Neural cell (in vitro differentiated cells): ENCODE data around the gene GRAMD4. TPM values are rescaled to one million over a fixed set of nuclear protein-coding genes. Genes with fewer than 3 reads are reported as not detected.

Experiments
- H2AFZ ChIP-seq: fragments of 200-600, 300-800 bp; sonication (generic), shearing (Covaris generic); 2 replicates; pipeline ENCODE4 v1.6.0; 2014; ENCODE audit warnings: low read depth, mild to moderate bottlenecking, antibody characterized with exemption, low read length, moderate library complexity
- H3F3A ChIP-seq: fragments of 200-600 bp; shearing (Covaris generic); 2 replicates; pipeline ENCODE4 v1.6.1; 2016; ENCODE audit warnings: mild to moderate bottlenecking, moderate library complexity, mixed read lengths, antibody characterized with exemption, low read length; ENCODE audit not compliant: insufficient read depth, poor library complexity, severe bottlenecking
- H3K27ac ChIP-seq: fragments of 200-600, 300-800 bp; sonication (generic), shearing (Covaris generic); 2 replicates; pipeline ENCODE4 v1.5.1; 2014; ENCODE audit warnings: mild to moderate bottlenecking, low read length, moderate library complexity
- H3K27me3 ChIP-seq: fragments of 300-800, 200-600 bp; sonication (generic), shearing (Covaris generic); 2 replicates; pipeline ENCODE4 v1.6.0; 2014; ENCODE audit warnings: mild to moderate bottlenecking, low read depth, low read length, moderate library complexity; ENCODE audit not compliant: insufficient read depth
- H3K36me3 ChIP-seq: fragments of 300-800, 200-600 bp; sonication (generic), shearing (Covaris generic); 2 replicates; pipeline ENCODE4 v1.5.1; 2014; ENCODE audit warnings: mild to moderate bottlenecking, antibody characterized with exemption, low read length, moderate library complexity; ENCODE audit not compliant: insufficient read depth
- H3K4me2 ChIP-seq: fragments of 300-800, 200-600 bp; sonication (generic), shearing (Covaris generic); 2 replicates; pipeline ENCODE4 v1.6.0; 2014; ENCODE audit warnings: mild to moderate bottlenecking, low read length
- H3K4me3 ChIP-seq: fragments of 300-800, 200-600 bp; sonication (generic), shearing (Covaris generic); 2 replicates; pipeline ENCODE4 v1.5.1; 2014; ENCODE audit warnings: mild to moderate bottlenecking, low read length, moderate library complexity
- H3K79me2 ChIP-seq: fragments of 200-600 bp; shearing (Covaris generic); replicated peaks from 2 replicates; pipeline ENCODE4 v1.6.0; 2014; ENCODE audit warnings: mild to moderate bottlenecking, low read length, moderate library complexity; ENCODE audit not compliant: insufficient read depth
- H3K9ac ChIP-seq: fragments of 300-800, 200-600 bp; sonication (generic), shearing (Covaris generic); 2 replicates; pipeline ENCODE4 v1.6.1; 2016; ENCODE audit warnings: mild to moderate bottlenecking, low read length, mixed read lengths
- H3K9me2 ChIP-seq: fragments of 200-600 bp; shearing (Covaris generic); 2 replicates; pipeline ENCODE4 v1.6.1; 2016; ENCODE audit warnings: mild to moderate bottlenecking, low read length, mixed read lengths; ENCODE audit not compliant: insufficient read depth
- H3K9me3 ChIP-seq: fragments of 200-600, 300-800 bp; sonication (generic), shearing (Covaris generic); 2 replicates; pipeline ENCODE4 v1.6.1; 2016; ENCODE audit warnings: mild to moderate bottlenecking, mixed run types, low read length, moderate library complexity, mixed read lengths
- H4K20me1 ChIP-seq: fragments of 200-600 bp; shearing (Covaris generic); 2 replicates; pipeline ENCODE4 v1.6.1; 2016; ENCODE audit warnings: mild to moderate bottlenecking, mixed run types; ENCODE audit not compliant: insufficient read depth
- CTCF ChIP-seq: fragments of 450-650 bp; IDR thresholded peaks from 2 replicates; pipeline ENCODE4 v1.5.1; 2014; ENCODE audit warnings: antibody characterized with exemption, mild to moderate bottlenecking, moderate library complexity; ENCODE audit not compliant: poor library complexity, severe bottlenecking
- EP300 ChIP-seq: fragments of 450-650 bp; conservative IDR thresholded peaks from 2 replicates; pipeline ENCODE4 v1.6.1; 2014; ENCODE audit warnings: antibody characterized with exemption, mild to moderate bottlenecking, moderate library complexity; ENCODE audit not compliant: poor library complexity, severe bottlenecking
- EZH2 ChIP-seq: fragments of 200-600, 300-800 bp; shearing (Covaris generic), sonication (generic); IDR thresholded peaks from 2 replicates; pipeline ENCODE4 v1.6.1; 2014; ENCODE audit warnings: antibody characterized with exemption, low read length, borderline replicate concordance, mild to moderate bottlenecking; ENCODE audit not compliant: insufficient read depth, poor library complexity, severe bottlenecking
- MXI1 ChIP-seq: fragments of 450-650 bp; conservative IDR thresholded peaks from 2 replicates; pipeline ENCODE4 v1.6.1; 2014; ENCODE audit warnings: antibody characterized with exemption, mild to moderate bottlenecking; ENCODE audit not compliant: poor library complexity, severe bottlenecking
- RAD21 ChIP-seq: fragments of 450-650 bp; conservative IDR thresholded peaks from 2 replicates; pipeline ENCODE4 v1.6.1; 2014; ENCODE audit warnings: antibody characterized with exemption, mild to moderate bottlenecking, moderate library complexity
- REST ChIP-seq: IDR thresholded peaks from 2 replicates; pipeline ENCODE4 v1.6.1; 2012; ENCODE audit warnings: borderline replicate concordance
- SMC3 ChIP-seq: fragments of 450-650 bp; conservative IDR thresholded peaks from 2 replicates; pipeline ENCODE4 v1.6.1; 2014; ENCODE audit warnings: antibody characterized with exemption, mild to moderate bottlenecking, moderate library complexity; ENCODE audit not compliant: poor library complexity
- TAF1 ChIP-seq: IDR thresholded peaks from 2 replicates; pipeline ENCODE4 v1.6.1; 2012; ENCODE audit warnings: low read depth
- polyA plus RNA-seq: library from polyadenylated mRNA; depleted of rRNA; stranded (reverse); fragments of >200 nt; gene quantifications from 2 replicates; pipeline ENCODE4 v1.2.3, GENCODE V29; 2014

GRAMD4 gene
- polyA plus RNA-seq, 1 donor from 2014 or later, result 35.6 TPM

- H3K79me2 ChIP-seq, result no peaks in the 10 kb centered on the region
- TF ChIP-seq EP300 (no peak), CTCF (no peak), RAD21 (no peak), MXI1 (no peak)
- H4K20me1 ChIP-seq, result no peaks in the 10 kb centered on the region
- no peak overlapping the region for H3K27ac ChIP-seq
- no peak overlapping the region for H3K4me2 ChIP-seq
- H3K4me3 ChIP-seq, result no peak overlapping the region
- no peaks in the 10 kb centered on the region for H3K9me3 ChIP-seq
- no peak overlapping the region for H3K9ac ChIP-seq
- H3K27me3 ChIP-seq, result no peaks in the 10 kb centered on the region
- no peaks in the 10 kb centered on the region for H3K9me2 ChIP-seq
- no peaks in the 10 kb centered on the region for H3F3A ChIP-seq
- H3K36me3 ChIP-seq, result no peaks in the 10 kb centered on the region
- H2AFZ ChIP-seq, result no peak overlapping the region
Observed at GRCh38 chr22:46654426-46654825, 34.2 kb downstream of the GRAMD4 start.

GRCh38 chr22:46654927-46655595 lies 34.9 kb downstream of the GRAMD4 start:
- no peaks in the 10 kb centered on the region for H3K36me3 ChIP-seq
- TF ChIP-seq TAF1 (no peak), CTCF (no peak), RAD21 (no peak), SMC3 (no peak), MXI1 (no peak), REST (no peak), EZH2 (no peak)
- H3K9me3 ChIP-seq, result no peaks in the 10 kb centered on the region
- no peaks in the 10 kb centered on the region for H3K9me2 ChIP-seq
- no peak overlapping the region for H2AFZ ChIP-seq
- H3K9ac ChIP-seq, result no peak overlapping the region
- no peaks in the 10 kb centered on the region for H4K20me1 ChIP-seq
- H3F3A ChIP-seq, result no peaks in the 10 kb centered on the region
- no peaks in the 10 kb centered on the region for H3K27me3 ChIP-seq
- H3K27ac ChIP-seq, result no peak overlapping the region
- H3K4me2 ChIP-seq, result no peak overlapping the region
- H3K4me3 ChIP-seq, result no peak overlapping the region
- H3K79me2 ChIP-seq, result no peaks in the 10 kb centered on the region
